Measurements from ENCODE around the gene FYB1.

FYB1 gene

DNA sequence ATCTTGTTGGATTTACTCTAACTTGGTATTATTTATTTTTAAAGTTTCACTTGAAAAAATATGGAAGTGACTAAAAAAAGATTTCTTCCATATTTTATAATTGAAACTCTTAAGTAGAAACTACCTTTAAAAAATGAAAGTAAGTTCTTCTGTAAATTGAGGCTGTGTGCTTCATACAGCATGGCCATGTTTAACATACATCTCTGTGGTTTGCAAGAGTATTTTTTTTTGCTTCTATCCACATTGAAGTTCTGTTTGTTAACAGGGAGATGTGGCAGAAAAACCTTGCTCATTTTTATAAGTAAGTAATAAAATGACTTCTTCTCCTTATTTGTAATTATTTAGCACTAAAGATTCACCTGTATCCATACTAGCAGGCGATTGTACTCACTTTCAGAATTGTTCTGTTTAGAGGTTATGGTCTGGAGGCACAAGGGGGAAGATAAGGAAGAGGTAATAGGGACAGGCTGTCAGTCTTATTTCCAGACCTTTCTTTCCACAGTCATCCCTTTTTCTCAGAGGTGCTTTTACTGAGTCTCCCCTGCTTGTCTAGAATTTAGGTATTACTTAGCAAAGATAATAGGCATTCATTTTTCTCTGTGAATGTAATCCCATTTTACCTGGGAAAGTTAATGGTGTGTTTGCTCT is 16.0 kb downstream of the FYB1 start:
- no peak overlapping the region for H3K27ac ChIP-seq
- no peak for TF ChIP-seq ZFX (IDR thresholded peaks at IDR 0.05)
- TF ChIP-seq, protein P1, sequence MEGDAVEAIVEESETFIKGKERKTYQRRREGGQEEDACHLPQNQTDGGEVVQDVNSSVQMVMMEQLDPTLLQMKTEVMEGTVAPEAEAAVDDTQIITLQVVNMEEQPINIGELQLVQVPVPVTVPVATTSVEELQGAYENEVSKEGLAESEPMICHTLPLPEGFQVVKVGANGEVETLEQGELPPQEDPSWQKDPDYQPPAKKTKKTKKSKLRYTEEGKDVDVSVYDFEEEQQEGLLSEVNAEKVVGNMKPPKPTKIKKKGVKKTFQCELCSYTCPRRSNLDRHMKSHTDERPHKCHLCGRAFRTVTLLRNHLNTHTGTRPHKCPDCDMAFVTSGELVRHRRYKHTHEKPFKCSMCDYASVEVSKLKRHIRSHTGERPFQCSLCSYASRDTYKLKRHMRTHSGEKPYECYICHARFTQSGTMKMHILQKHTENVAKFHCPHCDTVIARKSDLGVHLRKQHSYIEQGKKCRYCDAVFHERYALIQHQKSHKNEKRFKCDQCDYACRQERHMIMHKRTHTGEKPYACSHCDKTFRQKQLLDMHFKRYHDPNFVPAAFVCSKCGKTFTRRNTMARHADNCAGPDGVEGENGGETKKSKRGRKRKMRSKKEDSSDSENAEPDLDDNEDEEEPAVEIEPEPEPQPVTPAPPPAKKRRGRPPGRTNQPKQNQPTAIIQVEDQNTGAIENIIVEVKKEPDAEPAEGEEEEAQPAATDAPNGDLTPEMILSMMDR (conservative IDR thresholded peaks at IDR 0.05), result no peak

DNA sequence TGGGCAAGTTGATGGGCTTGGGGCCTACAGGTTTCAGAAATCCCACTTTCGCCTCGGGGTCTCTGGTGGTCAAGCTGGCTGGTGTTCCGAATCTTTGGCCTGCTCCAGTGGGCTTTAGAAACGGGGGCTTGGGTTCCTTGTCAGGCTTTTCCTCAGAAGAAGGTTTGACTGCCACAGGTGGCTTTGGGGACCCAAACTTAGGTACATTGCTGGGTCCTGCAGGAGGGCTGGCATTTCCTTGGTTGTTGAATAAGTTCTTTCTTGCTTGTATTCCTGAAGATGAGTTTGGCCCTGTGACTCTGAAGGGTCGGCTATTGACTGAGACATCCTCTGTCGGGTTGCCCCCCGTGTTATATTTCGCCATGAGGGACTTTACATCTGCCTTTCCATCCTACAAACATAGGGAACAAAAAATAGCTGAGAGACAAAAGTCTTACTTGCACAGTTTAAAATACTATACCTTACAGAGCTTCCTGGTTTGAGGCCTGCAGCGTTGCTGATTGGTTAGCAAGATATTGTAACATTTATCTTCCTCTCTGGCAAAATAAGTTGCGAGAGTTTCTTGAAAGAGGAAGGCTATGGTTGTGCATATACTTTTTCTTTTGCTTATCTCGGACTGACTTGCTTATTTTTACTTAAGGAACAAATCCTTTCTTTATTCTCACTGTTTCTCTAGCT is 16.6 kb downstream of the FYB1 start:
- H3K27ac ChIP-seq, result no peak overlapping the region
- TF ChIP-seq, protein P1 (conservative IDR thresholded peaks at IDR 0.05), result no peak

DNA sequence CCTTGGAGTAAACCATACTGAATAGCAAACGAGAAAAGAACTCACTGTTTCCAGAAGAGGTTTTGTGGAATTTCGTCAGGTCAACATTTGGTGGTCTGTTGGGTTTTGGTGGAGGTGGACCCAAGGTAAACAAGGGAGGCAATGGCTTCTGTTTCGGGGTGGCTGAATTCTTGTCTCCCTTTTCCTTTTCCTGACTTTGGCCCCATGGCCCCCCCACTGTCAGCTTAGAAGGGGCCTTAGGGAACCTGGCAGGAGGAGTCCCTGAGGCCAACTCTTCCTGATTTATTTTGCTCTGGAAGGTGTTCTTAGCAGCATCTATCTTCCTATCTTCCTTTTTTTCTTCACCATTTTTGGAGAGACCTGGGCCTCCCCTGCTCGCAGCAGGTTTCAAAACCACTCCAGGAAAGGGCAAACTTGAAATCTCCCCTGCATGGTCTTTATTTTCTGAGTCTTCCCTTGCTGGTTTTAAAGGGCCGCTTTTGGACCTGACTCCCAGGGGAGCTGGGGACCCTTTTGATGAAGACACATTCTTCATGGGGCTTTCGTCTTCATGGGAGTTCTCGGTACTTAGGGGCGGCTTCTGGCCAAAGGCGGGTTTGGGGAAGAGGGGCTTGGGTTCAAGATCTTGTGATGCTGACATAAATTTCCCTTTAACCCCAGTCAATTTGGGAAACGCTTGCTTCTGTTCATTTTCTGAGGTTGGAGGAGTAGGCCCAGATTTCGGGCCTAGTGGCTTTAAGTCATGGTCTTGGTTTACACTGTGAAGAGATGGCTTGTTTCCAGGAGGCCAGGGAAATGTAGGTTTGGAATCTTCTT is 17.4 kb downstream of the FYB1 start:
- H3K27ac ChIP-seq, result no peak overlapping the region
- TF ChIP-seq, protein P1 (conservative IDR thresholded peaks at IDR 0.05), result no peak

DNA sequence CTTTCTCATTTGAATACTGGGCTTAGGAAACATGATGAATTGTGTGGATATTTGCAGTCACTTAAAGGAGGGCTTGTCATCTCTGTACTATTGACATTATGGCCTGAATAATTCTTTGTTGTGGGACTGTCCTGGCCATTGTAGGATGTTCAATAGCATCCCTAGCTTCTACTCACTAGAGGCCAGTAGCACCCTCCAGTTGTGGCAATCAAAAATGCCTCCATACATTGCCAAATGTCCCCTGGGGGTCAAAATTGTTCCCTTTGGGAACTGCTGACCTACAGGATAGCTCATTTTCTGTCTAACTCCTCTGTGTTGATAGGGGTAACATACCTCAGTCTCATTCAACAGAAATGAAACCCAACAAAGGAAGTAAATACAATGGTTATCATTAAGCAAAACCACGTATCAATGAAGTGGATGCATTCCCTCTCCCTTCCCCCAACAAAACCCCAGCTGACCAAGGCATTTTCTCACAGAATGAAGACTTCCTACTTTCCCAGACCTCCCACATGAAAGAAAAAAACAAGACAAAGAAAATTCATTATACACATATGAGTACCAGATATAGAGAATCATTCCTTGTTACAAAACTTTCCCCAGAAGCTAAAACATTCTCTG is 18.1 kb downstream of the FYB1 start:
- TF ChIP-seq ZFX (IDR thresholded peaks at IDR 0.05), result no peak
- TF ChIP-seq, protein P1 (conservative IDR thresholded peaks at IDR 0.05), result no peak
- no peak overlapping the region for H3K27ac ChIP-seq

DNA sequence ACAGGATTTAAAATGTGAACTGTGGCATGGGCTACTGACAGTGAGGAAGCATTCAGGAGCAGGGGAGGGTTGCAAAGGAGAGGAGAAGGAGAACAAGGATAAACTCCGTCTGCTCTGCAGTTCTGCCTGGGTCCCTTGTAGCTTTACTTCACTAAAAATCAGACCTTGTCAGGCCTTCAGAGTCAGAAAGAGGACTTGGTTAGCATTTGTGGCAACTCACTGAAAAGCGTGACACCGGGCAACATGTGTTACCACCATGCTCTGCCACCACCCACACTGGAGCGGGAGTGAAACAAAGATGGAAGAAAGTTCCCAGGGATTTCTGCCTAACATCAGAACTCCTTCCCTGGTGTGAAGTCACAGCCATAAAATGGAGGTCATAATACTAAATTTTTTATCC is 19.3 kb downstream of the FYB1 start:
- H3K27ac ChIP-seq, result no peak overlapping the region
- no peak for TF ChIP-seq ZFX (IDR thresholded peaks at IDR 0.05)
- TF ChIP-seq, protein P1 (conservative IDR thresholded peaks at IDR 0.05), result no peak

DNA sequence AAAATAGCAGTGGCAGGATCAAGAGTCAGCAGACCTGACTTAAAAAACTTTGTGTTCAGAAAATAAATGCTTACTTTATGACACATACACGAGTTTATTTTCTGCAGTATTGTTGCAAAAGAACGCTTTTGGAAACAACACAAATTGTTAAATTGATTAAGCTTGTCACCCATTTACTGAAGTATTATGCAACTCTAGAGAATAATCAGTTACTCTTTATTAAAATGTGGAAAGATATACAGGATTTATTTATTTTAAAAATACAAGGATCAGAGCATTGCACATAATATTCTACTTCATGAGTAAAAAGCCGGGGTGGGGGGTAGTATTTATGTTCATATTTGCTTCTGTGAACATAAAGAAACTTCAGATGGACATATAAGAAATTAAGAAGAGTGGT is 20.0 kb downstream of the FYB1 start:
- H3K27ac ChIP-seq, result no peak overlapping the region
- TF ChIP-seq ZFX (IDR thresholded peaks at IDR 0.05), result no peak
- TF ChIP-seq, protein P1 (conservative IDR thresholded peaks at IDR 0.05), result no peak

Measured in C4-2B (cell line).